MM.1S (cell line): ENCODE measurements around the gene MTF1.

ENCODE experiments used
- EZH2 ChIP-seq: fragments of 300-600 bp; sonication (generic); optimal IDR thresholded peaks from 2 replicates; pipeline ENCODE3; 2017; ENCODE audit warnings: low read depth, mild to moderate bottlenecking, antibody characterized with exemption, low read length, mixed read lengths
- EZH2phosphoT487 ChIP-seq: fragments of 300-600 bp; sonication (generic); IDR thresholded peaks from 2 replicates; pipeline ENCODE4 v1.6.1; 2018; ENCODE audit warnings: antibody characterized with exemption, low read length
- TF ChIP-seq, protein P1 (sequence below): fragments of 300-600 bp; sonication (generic); IDR thresholded peaks from 2 replicates; pipeline ENCODE4 v1.5.1; 2016; ENCODE audit warnings: antibody characterized with exemption, low read length, mixed read lengths

DNA sequence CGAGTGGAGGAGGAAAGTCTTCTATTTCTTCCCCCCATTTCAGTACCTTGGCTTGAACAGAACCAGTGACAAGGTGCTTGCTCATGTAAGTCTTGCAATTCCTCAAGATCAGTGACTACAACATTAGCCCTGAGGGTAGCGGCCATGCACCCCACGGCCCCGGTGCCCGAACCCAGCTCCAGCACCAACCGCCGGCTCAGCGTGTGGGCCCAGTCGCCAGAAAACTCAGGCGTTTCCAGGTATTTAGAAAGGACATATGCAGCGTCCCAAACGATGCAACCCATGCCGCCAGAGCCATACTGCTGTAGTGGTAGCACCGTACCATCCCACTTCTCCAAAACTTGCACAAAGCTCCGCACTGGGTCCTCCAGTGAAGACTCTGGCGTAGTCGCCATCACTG is 76.9 kb downstream of the MTF1 start:
- TF ChIP-seq, protein P1, sequence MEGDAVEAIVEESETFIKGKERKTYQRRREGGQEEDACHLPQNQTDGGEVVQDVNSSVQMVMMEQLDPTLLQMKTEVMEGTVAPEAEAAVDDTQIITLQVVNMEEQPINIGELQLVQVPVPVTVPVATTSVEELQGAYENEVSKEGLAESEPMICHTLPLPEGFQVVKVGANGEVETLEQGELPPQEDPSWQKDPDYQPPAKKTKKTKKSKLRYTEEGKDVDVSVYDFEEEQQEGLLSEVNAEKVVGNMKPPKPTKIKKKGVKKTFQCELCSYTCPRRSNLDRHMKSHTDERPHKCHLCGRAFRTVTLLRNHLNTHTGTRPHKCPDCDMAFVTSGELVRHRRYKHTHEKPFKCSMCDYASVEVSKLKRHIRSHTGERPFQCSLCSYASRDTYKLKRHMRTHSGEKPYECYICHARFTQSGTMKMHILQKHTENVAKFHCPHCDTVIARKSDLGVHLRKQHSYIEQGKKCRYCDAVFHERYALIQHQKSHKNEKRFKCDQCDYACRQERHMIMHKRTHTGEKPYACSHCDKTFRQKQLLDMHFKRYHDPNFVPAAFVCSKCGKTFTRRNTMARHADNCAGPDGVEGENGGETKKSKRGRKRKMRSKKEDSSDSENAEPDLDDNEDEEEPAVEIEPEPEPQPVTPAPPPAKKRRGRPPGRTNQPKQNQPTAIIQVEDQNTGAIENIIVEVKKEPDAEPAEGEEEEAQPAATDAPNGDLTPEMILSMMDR: no peak
- TF ChIP-seq EZH2 (no peak), EZH2phosphoT487 (no peak)
